SU-DHL-6 (cell line): Measurements from ENCODE around the gene HBZ.

Experiments used
- H2AFZ ChIP-seq: fragments of 200-600 bp; sonication (generic); 2 replicates; pipeline ENCODE4 v1.6.1; 2014; ENCODE audit warnings: low read depth, mild to moderate bottlenecking, moderate library complexity, mixed read lengths, antibody characterized with exemption, low read length; ENCODE audit not compliant: severe bottlenecking
- H3F3A ChIP-seq: fragments of 200-600 bp; shearing (Covaris generic); 2 replicates; pipeline ENCODE4 v1.6.0; 2016; ENCODE audit warnings: antibody characterized with exemption, mild to moderate bottlenecking; ENCODE audit not compliant: insufficient read depth
- H3K27ac ChIP-seq: fragments of 200-600 bp; sonication (generic); 2 replicates; pipeline ENCODE4 v1.5.1; 2016; ENCODE audit warnings: low read depth, mild to moderate bottlenecking, low read length, moderate library complexity, mixed read lengths
- H3K27me3 ChIP-seq: fragments of 200-600 bp; sonication (generic), shearing (Covaris generic); 2 replicates; pipeline ENCODE4 v1.6.0; 2014; ENCODE audit warnings: mild to moderate bottlenecking, low read length
- H3K36me3 ChIP-seq: fragments of 200-600 bp; sonication (generic); 2 replicates; pipeline ENCODE4 v1.6.1; 2014; ENCODE audit warnings: mild to moderate bottlenecking, low read length, mixed read lengths
- H3K4me2 ChIP-seq: fragments of 300-600, 200-600 bp; shearing (Covaris generic), sonication (generic); 2 replicates; pipeline ENCODE4 v1.6.0; 2014; ENCODE audit warnings: low read length, low read depth, mild to moderate bottlenecking; ENCODE audit not compliant: poor library complexity, severe bottlenecking
- H3K4me3 ChIP-seq: fragments of 200-600 bp; sonication (generic); 2 replicates; pipeline ENCODE4 v1.5.1; 2014; ENCODE audit warnings: antibody characterized with exemption, low read length, mild to moderate bottlenecking, mixed read lengths; ENCODE audit not compliant: insufficient read depth, poor library complexity, severe bottlenecking
- H3K79me2 ChIP-seq: fragments of 200-600 bp; sonication (generic); 2 replicates; pipeline ENCODE4 v1.6.1; 2014; ENCODE audit warnings: mild to moderate bottlenecking, low read length, moderate library complexity; ENCODE audit not compliant: insufficient read depth
- H3K9ac ChIP-seq: fragments of 200-600 bp; sonication (generic); 2 replicates; pipeline ENCODE4 v1.7.0; 2014; ENCODE audit warnings: mild to moderate bottlenecking, low read length
- H3K9me2 ChIP-seq: fragments of 200-600 bp; sonication (generic); replicated peaks from 2 replicates; pipeline ENCODE4 v1.6.1; 2014; ENCODE audit warnings: low read length; ENCODE audit not compliant: insufficient read depth
- H3K9me3 ChIP-seq: fragments of 200-600 bp; sonication (generic); 2 replicates; pipeline ENCODE4 v1.6.1; 2014; ENCODE audit warnings: low read length, mixed read lengths; ENCODE audit not compliant: insufficient read depth
- H4K20me1 ChIP-seq: fragments of 200-600 bp; sonication (generic); 2 replicates; pipeline ENCODE4 v1.6.1; 2014; ENCODE audit warnings: low read depth, mild to moderate bottlenecking, antibody characterized with exemption, low read length, moderate library complexity, mixed read lengths
- EZH2phosphoT487 ChIP-seq: fragments of 200-600 bp; sonication (generic), shearing (Covaris generic); conservative IDR thresholded peaks from 2 replicates; pipeline ENCODE4 v1.6.1; 2018; ENCODE audit warnings: mild to moderate bottlenecking, antibody characterized with exemption, low read length, moderate library complexity, mixed read lengths
- TF ChIP-seq, protein P1 (sequence below): fragments of 200-600 bp; sonication (generic); IDR thresholded peaks from one replicate; pipeline ENCODE4 v1.5.1; 2017; ENCODE audit warnings: antibody characterized with exemption, mild to moderate bottlenecking, low read length, moderate library complexity; ENCODE audit not compliant: insufficient read depth, poor library complexity, severe bottlenecking

The HBZ gene

GRCh38 chr16:187330-187729, 34.9 kb downstream of the HBZ start:
- no peak overlapping the region for H3K4me3 ChIP-seq
- H3F3A ChIP-seq, result 0 out of 2 replicates have a peak, but pooled peaks cover 5% of the 10 kb centered on the region
- H3K27me3 ChIP-seq, result no peaks in the 10 kb centered on the region
- TF ChIP-seq, protein P1, sequence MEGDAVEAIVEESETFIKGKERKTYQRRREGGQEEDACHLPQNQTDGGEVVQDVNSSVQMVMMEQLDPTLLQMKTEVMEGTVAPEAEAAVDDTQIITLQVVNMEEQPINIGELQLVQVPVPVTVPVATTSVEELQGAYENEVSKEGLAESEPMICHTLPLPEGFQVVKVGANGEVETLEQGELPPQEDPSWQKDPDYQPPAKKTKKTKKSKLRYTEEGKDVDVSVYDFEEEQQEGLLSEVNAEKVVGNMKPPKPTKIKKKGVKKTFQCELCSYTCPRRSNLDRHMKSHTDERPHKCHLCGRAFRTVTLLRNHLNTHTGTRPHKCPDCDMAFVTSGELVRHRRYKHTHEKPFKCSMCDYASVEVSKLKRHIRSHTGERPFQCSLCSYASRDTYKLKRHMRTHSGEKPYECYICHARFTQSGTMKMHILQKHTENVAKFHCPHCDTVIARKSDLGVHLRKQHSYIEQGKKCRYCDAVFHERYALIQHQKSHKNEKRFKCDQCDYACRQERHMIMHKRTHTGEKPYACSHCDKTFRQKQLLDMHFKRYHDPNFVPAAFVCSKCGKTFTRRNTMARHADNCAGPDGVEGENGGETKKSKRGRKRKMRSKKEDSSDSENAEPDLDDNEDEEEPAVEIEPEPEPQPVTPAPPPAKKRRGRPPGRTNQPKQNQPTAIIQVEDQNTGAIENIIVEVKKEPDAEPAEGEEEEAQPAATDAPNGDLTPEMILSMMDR, result no peak
- no peak for TF ChIP-seq EZH2phosphoT487
- no peaks in the 10 kb centered on the region for H3K9me2 ChIP-seq
- no peak overlapping the region for H2AFZ ChIP-seq
- no peaks in the 10 kb centered on the region for H3K36me3 ChIP-seq
- no peak overlapping the region for H3K27ac ChIP-seq
- H3K79me2 ChIP-seq, result no peaks in the 10 kb centered on the region
- no peak overlapping the region for H3K4me2 ChIP-seq
- no peaks in the 10 kb centered on the region for H3K9me3 ChIP-seq
- H4K20me1 ChIP-seq, result no peaks in the 10 kb centered on the region
- no peak overlapping the region for H3K9ac ChIP-seq

- Histone ChIP-seq H3K9ac (no peak overlapping the region), H3K9me3 (no peaks in the 10 kb centered on the region), H3K27ac (no peak overlapping the region), H3K79me2 (no peaks in the 10 kb centered on the region), H3K36me3 (no peaks in the 10 kb centered on the region), H3F3A (no peaks in the 10 kb centered on the region), H3K9me2 (no peaks in the 10 kb centered on the region), H2AFZ (no peak overlapping the region), H3K4me3 (no peak overlapping the region), H3K27me3 (no peaks in the 10 kb centered on the region), H4K20me1 (no peaks in the 10 kb centered on the region), H3K4me2 (no peak overlapping the region)
- no peak for TF ChIP-seq EZH2phosphoT487
- TF ChIP-seq, protein P1, result peak; percentile 35
Observed at GRCh38 chr16:188674-189073, 36.2 kb downstream of the HBZ start.

- no peak overlapping the region for H3K4me3 ChIP-seq
- no peaks in the 10 kb centered on the region for H3K9me3 ChIP-seq
- no peaks in the 10 kb centered on the region for H3K27me3 ChIP-seq
- no peaks in the 10 kb centered on the region for H3K36me3 ChIP-seq
- TF ChIP-seq, protein P1, result no peak
- no peak for TF ChIP-seq EZH2phosphoT487
- no peak overlapping the region for H3K27ac ChIP-seq
- H3K9me2 ChIP-seq, result no peaks in the 10 kb centered on the region
- H3K4me2 ChIP-seq, result no peak overlapping the region
- H2AFZ ChIP-seq, result no peak overlapping the region
- H3F3A ChIP-seq, result no peaks in the 10 kb centered on the region
- H3K9ac ChIP-seq, result no peak overlapping the region
- H3K79me2 ChIP-seq, result no peaks in the 10 kb centered on the region
- H4K20me1 ChIP-seq, result no peaks in the 10 kb centered on the region
Observed at GRCh38 chr16:189604-190186, 37.3 kb downstream of the HBZ start.
